WTC11 (cell line): ENCODE measurements around the gene LAMA2. TPM values are rescaled to one million over a fixed set of nuclear protein-coding genes. Genes with fewer than 3 reads are reported as not detected.

Experiments used
- ATAC-seq: fragments of 200-7000 bp; cut with Tn5 transposase; 2 replicates; pipeline ENCODE4 v1.10.0; 2021; ENCODE audit warnings: mild to moderate bottlenecking, moderate library complexity
- CTCF ChIA-PET: fragments of 300-600 bp; sonication (Branson Sonifier 250); formaldehyde crosslinking; loops from one replicate; lab custom pipeline; 2021; ENCODE audit warnings: antibody characterized with exemption; lab: Charles Lee
- POLR2A ChIA-PET: fragments of 350-600 bp; sonication (Branson Sonifier 250); formaldehyde crosslinking; loops from one replicate; lab custom pipeline; 2021; ENCODE audit warnings: antibody characterized with exemption; lab: Charles Lee
- DNase-seq: peaks from one replicate; pipeline ENCODE4 v3.0.0; 2021; ENCODE audit warnings: low spot score
- H3K27ac Mint-ChIP-seq: 2 replicates; pipeline ENCODE4 v1.8.0; 2021; ENCODE audit warnings: mixed read lengths
- H3K27me3 Mint-ChIP-seq: 2 replicates; pipeline ENCODE4 v1.8.0; 2021; ENCODE audit warnings: low read depth, mild to moderate bottlenecking, moderate library complexity, mixed read lengths
- H3K36me3 Mint-ChIP-seq: 2 replicates; pipeline ENCODE4 v1.8.0; 2021; ENCODE audit warnings: mixed read lengths
- H3K4me1 Mint-ChIP-seq: 2 replicates; pipeline ENCODE4 v1.8.0; 2022; ENCODE audit warnings: mixed read lengths
- H3K4me3 Mint-ChIP-seq: 2 replicates; pipeline ENCODE4 v1.8.0; 2021; ENCODE audit warnings: mild to moderate bottlenecking, moderate library complexity, mixed read lengths
- H3K9me3 Mint-ChIP-seq: 2 replicates; pipeline ENCODE4 v1.8.0; 2021; ENCODE audit warnings: mixed read lengths
- AR ChIP-seq: fragments of 250-450 bp; sonication (Bioruptor Pico); IDR thresholded peaks from 2 replicates; pipeline ENCODE4 v1.9.0; 2021; ENCODE audit warnings: mild to moderate bottlenecking
- ATF1 ChIP-seq: sonication (generic); formaldehyde crosslinking; IDR thresholded peaks from 2 replicates; pipeline ENCODE4 v1.8.1; 2023; ENCODE audit warnings: mild to moderate bottlenecking, moderate library complexity, missing genetic modification reagents
- ATF3 ChIP-seq: sonication (generic); formaldehyde crosslinking; conservative IDR thresholded peaks from 2 replicates; pipeline ENCODE4 v1.8.1; 2022; ENCODE audit warnings: mild to moderate bottlenecking, missing genetic modification reagents
- CREB1 ChIP-seq: sonication (generic); formaldehyde crosslinking; IDR thresholded peaks from 2 replicates; pipeline ENCODE4 v1.8.0; 2023; ENCODE audit warnings: mild to moderate bottlenecking, missing genetic modification reagents
- E2F4 ChIP-seq: sonication (generic); formaldehyde crosslinking; IDR thresholded peaks from 2 replicates; pipeline ENCODE4 v1.8.1; 2022; ENCODE audit warnings: low read depth, mild to moderate bottlenecking, moderate library complexity, missing genetic modification reagents, borderline replicate concordance
- ESRRA ChIP-seq: sonication (generic); formaldehyde crosslinking; IDR thresholded peaks from 2 replicates; pipeline ENCODE4 v1.8.1; 2022; ENCODE audit warnings: mild to moderate bottlenecking, missing genetic modification reagents, borderline replicate concordance
- FOXJ3 ChIP-seq: sonication (generic); formaldehyde crosslinking; IDR thresholded peaks from 2 replicates; pipeline ENCODE4 v1.9.0; 2021; ENCODE audit warnings: missing genetic modification reagents, mild to moderate bottlenecking, borderline replicate concordance
- FOXK1 ChIP-seq: sonication (generic); formaldehyde crosslinking; IDR thresholded peaks from 2 replicates; pipeline ENCODE4 v1.8.0; 2022; ENCODE audit warnings: mild to moderate bottlenecking, moderate library complexity, missing genetic modification reagents
- FOXP1 ChIP-seq: sonication (generic); formaldehyde crosslinking; IDR thresholded peaks from 2 replicates; pipeline ENCODE4 v1.8.0; 2022; ENCODE audit warnings: missing genetic modification reagents, mild to moderate bottlenecking, moderate library complexity, borderline replicate concordance
- HMGXB4 ChIP-seq: sonication (generic); formaldehyde crosslinking; IDR thresholded peaks from 2 replicates; pipeline ENCODE4 v1.8.1; 2023; ENCODE audit warnings: mild to moderate bottlenecking, moderate library complexity, missing genetic modification reagents
- JAZF1 ChIP-seq: fragments of 250-450 bp; sonication (Bioruptor Pico); IDR thresholded peaks from 2 replicates; pipeline ENCODE4 v1.9.0; 2021; ENCODE audit warnings: moderate library complexity, mild to moderate bottlenecking, inconsistent platforms
- MAX ChIP-seq: sonication (generic); formaldehyde crosslinking; IDR thresholded peaks from 2 replicates; pipeline ENCODE4 v1.8.0; 2022; ENCODE audit warnings: mild to moderate bottlenecking, missing genetic modification reagents
- MXD4 ChIP-seq: fragments of 250-450 bp; sonication (Bioruptor Pico); IDR thresholded peaks from 2 replicates; pipeline ENCODE4 v1.8.0; 2021; ENCODE audit warnings: mild to moderate bottlenecking, moderate library complexity, borderline replicate concordance
- OVOL2 ChIP-seq: fragments of 250-450 bp; sonication (Bioruptor Pico); IDR thresholded peaks from 2 replicates; pipeline ENCODE4 v1.9.0; 2021; ENCODE audit warnings: mild to moderate bottlenecking, borderline replicate concordance
- SMAD3 ChIP-seq: sonication (generic); formaldehyde crosslinking; IDR thresholded peaks from 2 replicates; pipeline ENCODE4 v1.8.0; 2022; ENCODE audit warnings: missing genetic modification reagents, mild to moderate bottlenecking, borderline replicate concordance
- SP1 ChIP-seq: sonication (generic); formaldehyde crosslinking; conservative IDR thresholded peaks from 2 replicates; pipeline ENCODE4 v1.8.1; 2022; ENCODE audit warnings: missing genetic modification reagents
- ZNF121 ChIP-seq: sonication (generic); formaldehyde crosslinking; IDR thresholded peaks from 2 replicates; pipeline ENCODE4 v1.8.0; 2023; ENCODE audit warnings: missing genetic modification reagents
- ZNF138 ChIP-seq: sonication (generic); formaldehyde crosslinking; conservative IDR thresholded peaks from 2 replicates; pipeline ENCODE4 v1.8.1; 2022; ENCODE audit warnings: mild to moderate bottlenecking, moderate library complexity, missing genetic modification reagents
- ZNF263 ChIP-seq: sonication (generic); formaldehyde crosslinking; IDR thresholded peaks from 2 replicates; pipeline ENCODE4 v1.8.1; 2022; ENCODE audit warnings: low read depth, mild to moderate bottlenecking, moderate library complexity, missing genetic modification reagents
- ZNF317 ChIP-seq: sonication (generic); formaldehyde crosslinking; IDR thresholded peaks from 2 replicates; pipeline ENCODE4 v1.8.1; 2023; ENCODE audit warnings: low read depth, mild to moderate bottlenecking, moderate library complexity, missing genetic modification reagents, borderline replicate concordance
- ZNF396 ChIP-seq: fragments of 250-450 bp; sonication (Bioruptor Pico); IDR thresholded peaks from 2 replicates; pipeline ENCODE4 v1.8.0; 2021; ENCODE audit warnings: mild to moderate bottlenecking, moderate library complexity, borderline replicate concordance
- total RNA-seq: library from RNA; stranded (reverse); gene quantifications from 3 replicates; pipeline ENCODE4 v1.2.3, GENCODE V29; 2021

The LAMA2 gene
- total RNA-seq, 1 experiment from 2014 or later: 6.6 TPM

GRCh38 chr6:129138739-129139405 lies 255.9 kb downstream of the LAMA2 start:
- Mint-ChIP-seq H3K36me3 (no peaks in the 10 kb centered on the region), H3K9me3 (no peaks in the 10 kb centered on the region), H3K4me3 (no peak overlapping the region), H3K27me3 (no peaks in the 10 kb centered on the region), H3K27ac (no peak overlapping the region), H3K4me1 (no peaks in the 10 kb centered on the region)
- ChIA-PET POLR2A (no interaction called here), CTCF (no interaction called here)
- DNase-seq (no peak), ATAC-seq (no peak)
- TF ChIP-seq ZNF263 (CRISPR knock-in tag): no peak
- TF ChIP-seq FOXP1 (CRISPR knock-in tag): no peak
- TF ChIP-seq E2F4 (CRISPR knock-in tag): no peak
- TF ChIP-seq ESRRA (CRISPR knock-in tag): no peak
- TF ChIP-seq JAZF1 (CRISPR knock-in tag): no peak
- no peak for TF ChIP-seq ZNF138 (CRISPR knock-in tag)
- TF ChIP-seq ZNF317 (CRISPR knock-in tag): no peak
- TF ChIP-seq FOXJ3: no peak
- no peak for TF ChIP-seq ZNF396 (CRISPR knock-in tag)
- TF ChIP-seq HMGXB4: no peak
- TF ChIP-seq MXD4: no peak
- no peak for TF ChIP-seq SMAD3 (CRISPR knock-in tag)
- no peak for TF ChIP-seq ATF3 (CRISPR knock-in tag)
- no peak for TF ChIP-seq FOXK1 (CRISPR knock-in tag)
- TF ChIP-seq OVOL2 (CRISPR knock-in tag): no peak

- Mint-ChIP-seq H3K4me1 (no peaks in the 10 kb centered on the region), H3K27ac (no peak overlapping the region), H3K27me3 (no peaks in the 10 kb centered on the region), H3K4me3 (no peak overlapping the region), H3K36me3 (no peaks in the 10 kb centered on the region), H3K9me3 (no peaks in the 10 kb centered on the region)
- ChIA-PET POLR2A (no interaction called here), CTCF (no interaction called here)
- DNase-seq (no peak), ATAC-seq (no peak)
- no peak for TF ChIP-seq SP1 (CRISPR knock-in tag)
- no peak for TF ChIP-seq ATF1
- TF ChIP-seq MAX (CRISPR knock-in tag): no peak
- TF ChIP-seq AR (CRISPR knock-in tag): no peak
- no peak for TF ChIP-seq ZNF396 (CRISPR knock-in tag)
- no peak for TF ChIP-seq ZNF317 (CRISPR knock-in tag)
- no peak for TF ChIP-seq CREB1 (CRISPR knock-in tag)
- no peak for TF ChIP-seq MXD4
- no peak for TF ChIP-seq ZNF121 (CRISPR knock-in tag)
Measured at GRCh38 chr6:129140526-129140925, 257.6 kb downstream of the LAMA2 start.
